Fibroblast of the aortic adventitia (primary cell): ENCODE results near the gene FAM3A. TPM values are rescaled to one million over a fixed set of nuclear protein-coding genes. Genes with fewer than 3 reads are reported as not detected.

Experiments used
- DNase-seq: peaks from one replicate; pipeline ENCODE4 v3.0.0-alpha.2; 2010; ENCODE audit warnings: low read depth
- H3K4me3 ChIP-seq: 2 replicates; pipeline ENCODE4 v1.5.1; 2011; ENCODE audit warnings: low read depth, mild to moderate bottlenecking, control low read depth, low read length, moderate library complexity
- CTCF ChIP-seq: IDR thresholded peaks from 2 replicates; pipeline ENCODE4 v1.5.1; 2011; ENCODE audit warnings: mild to moderate bottlenecking, low read length, control low read depth, inconsistent platforms; ENCODE audit not compliant: insufficient read depth
- total RNA-seq: library from RNA; depleted of rRNA; stranded (reverse); fragments of >200 nt; gene quantifications from 2 replicates; pipeline ENCODE4 v1.2.3, GENCODE V29; 2012; ENCODE audit warnings: low replicate concordance

Gene FAM3A
- total RNA-seq, 1 donor: 20.0 TPM

- peak overlapping the region; percentile 67 for H3K4me3 ChIP-seq
- no peak for TF ChIP-seq CTCF
- no peak for DNase-seq
Measured at GRCh38 chrX:154486052-154486395, 30.0 kb downstream of the FAM3A start.

GRCh38 chrX:154485150-154486051 is 30.6 kb downstream of the FAM3A start:
- no peak for DNase-seq
- TF ChIP-seq CTCF: no peak
- H3K4me3 ChIP-seq: peak overlapping the region; percentile 67

GRCh38 chrX:154484255-154485149 is 31.5 kb downstream of the FAM3A start:
- no peak for DNase-seq
- H3K4me3 ChIP-seq: no peak overlapping the region
- TF ChIP-seq CTCF: no peak

- H3K4me3 ChIP-seq: no peak overlapping the region
- no peak for TF ChIP-seq CTCF
- no peak for DNase-seq
Measured at GRCh38 chrX:154483325-154483724, 32.7 kb downstream of the FAM3A start.

- H3K4me3 ChIP-seq: no peak overlapping the region
- no peak for TF ChIP-seq CTCF
- no peak for DNase-seq
Measured at GRCh38 chrX:154482786-154483185, 33.2 kb downstream of the FAM3A start.

GRCh38 chrX:154481911-154482601 is 34.0 kb downstream of the FAM3A start:
- TF ChIP-seq CTCF: no peak
- H3K4me3 ChIP-seq: no peak overlapping the region
- DNase-seq: no peak
